GDM1 (cell line): ENCODE data around the gene WDR1.

ENCODE experiments used
- DNase-seq: peaks from one replicate; lab custom pipeline; 2025; lab: John Stamatoyannopoulos, UW

Gene WDR1

DNA sequence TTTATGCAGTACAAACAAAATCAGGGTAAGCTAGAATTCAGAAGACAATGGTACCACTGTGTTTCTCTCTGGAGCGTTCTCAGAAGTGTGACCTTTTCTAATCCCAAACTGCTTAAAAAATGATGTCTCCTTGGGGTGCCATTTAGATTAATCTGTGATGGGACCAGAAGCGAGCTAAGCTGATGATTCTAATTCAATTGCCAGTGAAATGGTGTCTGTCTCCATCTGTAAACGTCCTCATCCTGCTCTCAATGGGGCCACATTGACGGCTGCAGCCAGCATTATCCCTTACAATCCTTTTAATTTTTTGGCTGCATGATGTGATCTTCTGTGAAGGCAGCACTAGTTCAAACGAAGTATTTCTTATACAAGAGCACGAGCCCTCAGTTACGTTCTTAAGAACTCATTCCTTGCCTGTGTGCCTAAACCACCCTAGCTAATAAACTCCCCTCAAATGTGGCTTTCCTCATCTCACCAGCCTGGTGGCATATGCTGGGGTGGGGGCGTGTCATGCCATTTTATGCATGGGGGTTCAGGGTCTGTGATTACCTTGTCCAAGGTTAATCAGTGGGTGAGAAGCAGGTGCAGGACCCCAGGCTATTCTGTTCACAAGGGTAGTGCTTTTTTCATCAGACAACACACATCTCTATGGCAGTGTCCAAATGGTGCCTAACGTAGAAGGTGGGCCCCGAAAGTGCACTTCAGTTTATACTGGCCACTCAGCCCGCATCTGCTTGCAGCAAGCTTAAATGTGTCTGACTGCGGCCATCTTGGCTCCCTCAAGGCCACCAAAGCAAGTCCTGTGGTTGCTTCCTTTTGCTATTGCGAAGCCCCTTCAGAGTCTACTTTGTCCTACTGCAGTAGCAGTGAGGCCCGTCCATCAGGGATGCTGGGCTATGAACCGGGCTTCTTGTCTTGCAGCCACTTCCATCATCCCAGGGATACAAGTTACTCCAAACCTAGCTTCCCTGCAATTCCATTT, 49.6 kb downstream of the WDR1 start:
- DNase-seq = no peak

DNA sequence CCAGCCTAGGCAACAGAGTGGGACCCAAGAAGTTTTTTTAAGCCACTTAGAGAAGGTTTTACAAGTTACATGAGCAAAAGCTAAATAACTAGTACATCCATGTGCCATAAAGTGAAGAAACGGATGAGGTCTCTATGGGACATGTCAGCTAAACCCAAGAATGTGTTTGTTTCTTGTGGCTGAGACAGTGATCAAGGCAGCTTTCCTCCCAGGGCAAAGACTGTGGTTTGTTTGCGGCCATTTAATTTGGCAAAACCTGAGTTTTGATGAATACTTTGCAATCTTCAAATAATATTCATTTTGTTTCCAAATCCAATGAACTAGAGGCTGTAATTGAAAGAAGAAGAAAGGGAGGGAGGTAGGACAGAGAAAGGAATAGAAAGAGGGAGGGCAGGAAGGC, 50.4 kb downstream of the WDR1 start:
- no peak for DNase-seq

DNA sequence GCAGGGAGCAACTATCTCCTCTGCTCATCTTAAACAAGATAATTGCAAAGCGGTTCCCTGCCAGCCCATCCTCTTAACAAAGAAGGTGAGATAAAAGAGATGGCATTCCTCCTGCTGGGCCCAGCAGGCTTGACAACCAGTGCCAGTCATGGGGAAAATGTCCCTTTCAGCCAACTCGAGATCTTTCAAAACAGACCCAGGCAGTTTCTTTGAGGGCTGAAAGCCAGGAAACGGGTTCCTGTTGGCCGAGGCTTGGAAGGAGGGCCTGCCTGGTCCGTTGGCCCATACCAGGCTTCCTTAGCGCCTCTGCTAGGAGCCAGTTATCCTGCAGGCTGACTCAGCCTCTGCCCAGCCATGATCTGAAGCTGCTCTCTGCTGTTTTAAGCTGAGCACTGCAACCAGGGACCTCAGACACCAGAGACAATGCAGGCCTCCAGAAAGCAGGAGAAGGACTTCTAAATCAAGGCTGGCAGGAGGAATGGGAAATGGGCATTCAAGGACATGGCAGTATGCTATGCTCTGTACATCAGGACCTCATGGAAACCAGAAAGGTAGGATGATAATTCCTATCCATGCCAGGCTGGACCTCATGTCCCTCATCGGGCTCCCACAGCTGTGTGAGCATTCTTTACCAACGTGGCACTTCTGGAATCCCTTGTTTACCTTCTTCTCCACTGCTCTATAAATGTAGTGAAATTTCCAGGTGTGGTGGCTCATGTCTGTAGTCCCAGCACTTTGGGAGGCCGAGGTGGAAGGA, 52.9 kb downstream of the WDR1 start:
- no peak for DNase-seq

DNA sequence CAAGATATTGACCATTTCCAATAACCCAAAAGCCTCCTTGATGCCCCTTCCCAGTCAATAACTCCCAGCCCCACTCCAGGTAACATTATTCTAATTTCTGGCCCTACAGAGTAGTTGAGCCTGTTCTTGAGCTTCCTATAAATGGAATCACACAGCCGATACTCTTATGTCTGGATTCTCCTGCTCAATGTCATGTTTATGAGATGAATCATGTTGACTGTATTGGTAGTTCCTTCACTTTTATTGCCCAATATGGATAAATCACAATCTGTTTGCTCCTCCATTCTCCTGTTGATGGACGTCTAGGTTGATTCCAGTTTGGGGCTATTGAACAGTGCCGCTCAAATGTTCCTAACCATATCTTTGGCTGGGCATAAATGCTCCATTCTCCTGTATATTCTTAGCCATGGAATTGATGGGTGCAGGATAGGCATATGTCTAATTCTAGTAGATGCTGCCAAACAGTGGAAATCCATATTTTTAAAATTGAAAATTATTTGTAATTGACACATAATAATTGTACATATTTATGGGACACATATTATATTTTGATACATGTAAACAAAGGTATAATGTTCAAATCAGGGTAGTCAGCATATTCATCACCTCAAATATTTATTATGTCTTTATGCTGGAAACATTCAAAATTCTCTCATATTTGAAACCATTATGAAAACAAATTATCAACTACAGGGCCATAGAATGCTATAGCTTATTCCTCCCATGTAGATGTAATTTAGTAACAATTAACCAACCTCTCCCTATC, 54.8 kb downstream of the WDR1 start:
- no peak for DNase-seq

DNA sequence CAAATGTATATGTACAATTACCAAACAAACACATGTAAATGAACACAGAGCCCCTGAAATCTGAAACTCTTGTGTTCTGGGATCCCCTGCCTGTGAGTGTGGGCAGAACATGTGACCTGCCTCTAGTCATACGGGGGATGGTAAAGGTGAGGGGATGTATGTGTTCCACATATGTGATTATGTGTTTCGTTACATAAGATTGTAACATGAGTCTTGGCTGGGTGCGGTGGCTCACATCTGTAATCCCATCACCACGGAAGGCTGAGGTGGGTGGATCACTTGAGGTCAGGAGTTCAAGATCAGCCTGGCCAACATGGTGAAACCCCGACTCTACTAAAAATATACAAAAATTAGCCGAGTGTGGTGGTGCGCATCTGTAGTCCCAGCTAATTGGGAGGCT, 58.2 kb downstream of the WDR1 start:
- DNase-seq = no peak

DNA sequence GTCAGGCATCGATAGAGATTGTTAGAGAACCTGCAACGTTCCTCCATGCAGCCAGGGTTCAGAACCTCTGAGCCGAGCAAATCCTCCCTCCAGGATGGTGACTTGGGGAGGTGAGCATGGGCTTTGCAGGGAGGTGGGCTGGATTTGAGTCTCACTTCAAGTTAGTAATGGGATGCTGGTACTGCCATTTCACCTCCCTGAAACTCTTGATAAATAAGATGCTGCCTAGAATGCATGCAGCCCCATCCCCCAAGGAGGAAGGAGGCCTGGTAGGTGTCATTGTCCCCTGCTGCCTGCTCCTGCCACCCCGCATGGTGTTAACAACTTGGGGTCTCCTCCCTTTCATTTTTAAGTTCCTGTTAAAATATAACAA, 59.6 kb downstream of the WDR1 start:
- DNase-seq = no peak

DNA sequence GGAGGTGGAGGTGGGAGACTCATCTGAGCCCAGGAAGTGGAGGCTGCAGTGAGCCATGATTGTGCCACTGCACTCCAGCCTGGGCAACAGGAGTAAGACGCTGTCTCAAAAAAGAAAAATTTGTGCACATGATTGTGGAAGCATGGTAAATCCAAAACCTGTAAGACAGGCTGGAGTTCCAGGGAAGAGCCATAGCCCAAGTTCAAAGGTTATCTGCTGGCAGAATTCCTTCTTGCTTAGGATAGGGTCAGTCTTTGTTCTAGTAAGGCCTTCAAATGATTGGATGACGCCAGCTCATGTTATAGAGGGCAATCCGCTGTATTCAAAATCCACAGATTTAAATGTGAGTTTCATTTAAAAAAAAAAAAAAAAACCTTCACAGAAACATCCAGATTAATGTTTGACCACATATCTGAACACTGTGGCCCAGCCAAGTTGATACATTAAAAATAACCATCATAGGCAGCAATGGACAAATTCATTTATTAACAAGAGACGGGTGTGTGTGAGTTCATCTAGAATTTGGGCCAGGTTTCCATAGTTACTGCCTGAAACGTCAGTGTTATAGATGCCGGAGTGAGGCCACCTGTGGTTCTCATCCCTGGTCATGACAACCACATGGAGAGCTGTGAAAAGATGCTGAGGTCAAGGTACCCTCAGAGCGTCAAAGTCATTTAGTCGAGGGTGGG, 60.1 kb downstream of the WDR1 start:
- DNase-seq = no peak

DNA sequence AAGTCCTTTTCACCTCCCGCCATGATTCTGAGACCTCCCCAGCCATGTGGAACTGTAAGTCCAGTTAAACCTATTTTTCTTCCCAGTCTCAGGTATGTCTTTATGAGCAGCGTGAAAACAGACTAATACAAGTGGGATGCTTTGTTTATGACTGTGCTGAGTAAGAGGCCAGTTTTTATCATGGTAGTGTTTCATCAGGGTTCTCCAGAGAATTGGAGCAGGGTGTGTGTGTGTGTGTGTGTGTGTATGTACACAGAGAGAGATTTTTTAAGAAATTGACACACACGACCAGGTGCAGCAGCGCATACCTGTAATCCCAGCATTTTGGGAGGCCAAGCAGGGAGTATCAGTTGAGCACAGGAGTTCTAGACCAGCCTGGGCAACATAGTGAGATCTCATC, 60.7 kb downstream of the WDR1 start:
- no peak for DNase-seq

DNA sequence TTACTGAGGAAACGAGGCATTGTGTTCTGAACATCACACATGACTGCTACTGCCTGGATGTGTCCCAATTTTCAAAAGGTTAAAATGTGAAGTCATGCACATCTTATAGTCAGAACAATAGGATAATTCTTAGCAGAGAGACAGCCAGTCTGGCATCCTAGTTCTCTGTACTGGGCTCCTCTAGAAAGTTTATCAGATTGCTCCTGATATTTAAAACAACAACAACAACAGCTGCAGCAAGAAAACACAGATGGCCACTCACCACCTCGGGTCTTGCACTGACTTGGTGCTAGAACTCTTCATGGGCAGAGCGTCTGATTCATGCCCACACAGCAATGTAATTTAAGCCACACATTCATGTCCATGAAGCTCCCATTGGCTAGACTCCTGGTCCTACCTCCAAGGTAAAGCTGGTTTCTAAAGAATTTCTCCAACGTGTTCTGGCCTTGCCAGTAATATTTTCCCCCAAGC, 62.0 kb downstream of the WDR1 start:
- no peak for DNase-seq

DNA sequence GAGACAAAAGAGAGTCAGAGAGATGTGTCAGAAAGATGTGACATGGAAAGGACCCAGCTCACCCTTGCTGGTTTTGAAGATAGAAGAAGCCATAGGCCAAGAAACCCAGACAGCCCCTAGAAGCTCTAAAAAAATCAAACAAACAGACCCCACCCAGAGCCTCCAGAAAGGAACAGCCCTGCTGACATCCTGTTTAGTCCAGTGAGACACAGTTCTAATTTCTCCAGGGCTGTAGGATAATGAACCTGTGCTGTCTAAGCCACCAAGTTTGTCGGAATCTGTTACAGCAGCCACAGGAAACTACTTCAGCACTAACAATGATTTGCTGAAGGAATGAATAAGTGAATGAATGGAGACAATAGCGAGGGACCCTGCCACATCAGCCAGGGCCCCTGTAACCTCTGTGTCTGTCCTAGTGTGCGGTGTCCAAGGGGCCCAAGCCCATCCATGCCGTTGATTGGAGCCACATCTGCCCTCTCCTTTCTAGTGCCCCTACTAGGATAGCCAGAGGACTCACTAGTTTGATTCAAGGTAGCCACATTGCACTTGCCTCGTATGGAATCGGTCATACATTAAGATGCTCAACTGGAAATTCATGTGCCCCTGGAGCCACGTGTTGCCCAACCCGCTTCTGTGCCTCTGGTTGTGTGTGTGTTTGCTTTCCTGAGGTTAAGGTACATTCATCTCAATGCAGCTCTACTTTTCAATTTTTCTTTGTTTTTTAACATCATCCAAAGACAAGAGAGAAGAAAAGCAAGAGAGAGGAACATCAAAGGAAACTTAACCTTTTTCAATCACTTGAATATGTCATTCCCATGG, 62.8 kb downstream of the WDR1 start:
- DNase-seq = no peak

DNA sequence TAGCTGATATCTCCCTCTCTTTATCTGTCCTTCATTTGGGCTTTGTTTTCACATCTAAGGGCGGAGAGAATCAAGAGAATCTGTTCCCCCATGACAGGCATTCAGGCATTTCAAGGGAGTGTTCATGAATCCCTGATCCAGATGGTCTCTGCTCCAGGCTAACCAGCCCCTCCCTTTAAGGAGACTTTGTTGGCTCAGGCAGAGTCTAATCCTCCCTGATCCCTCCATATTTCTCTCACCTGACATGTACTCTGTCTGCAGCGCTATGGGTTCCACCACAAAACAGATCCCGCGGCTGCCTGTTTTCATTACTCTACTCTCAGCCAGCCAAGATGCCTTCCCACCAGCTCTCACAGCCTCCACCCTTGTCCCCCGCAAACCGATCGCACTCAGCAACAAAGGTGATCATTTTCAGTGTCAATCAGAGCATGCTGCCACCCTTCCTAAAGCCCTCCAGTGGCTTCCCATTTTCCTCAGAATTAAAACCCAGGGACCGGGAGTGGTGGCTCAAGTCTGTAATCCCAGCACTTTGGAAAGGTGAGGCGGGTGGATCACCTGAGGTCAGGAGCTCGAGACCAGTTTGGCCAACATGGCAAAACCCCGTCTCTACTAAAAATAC, 65.0 kb downstream of the WDR1 start:
- no peak for DNase-seq

DNA sequence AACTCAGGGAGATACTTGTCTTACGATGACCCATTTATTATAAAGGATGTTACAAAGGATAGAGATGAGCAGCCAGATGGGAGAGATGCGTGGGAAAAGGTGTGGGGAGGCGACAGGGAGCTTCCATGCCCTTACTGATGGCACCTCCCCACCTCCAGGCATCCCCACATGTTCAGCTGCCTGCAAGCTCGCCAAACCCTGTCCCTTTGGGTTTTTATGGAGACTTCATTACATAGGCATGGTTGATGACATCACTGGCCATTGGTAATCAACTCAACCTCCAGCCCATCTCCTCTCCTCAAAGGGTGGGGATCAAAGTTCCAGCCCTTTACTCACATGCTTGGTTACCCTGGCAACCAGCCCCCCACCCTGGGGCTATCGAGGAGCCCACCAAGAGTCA, 65.9 kb downstream of the WDR1 start:
- DNase-seq = no peak

DNA sequence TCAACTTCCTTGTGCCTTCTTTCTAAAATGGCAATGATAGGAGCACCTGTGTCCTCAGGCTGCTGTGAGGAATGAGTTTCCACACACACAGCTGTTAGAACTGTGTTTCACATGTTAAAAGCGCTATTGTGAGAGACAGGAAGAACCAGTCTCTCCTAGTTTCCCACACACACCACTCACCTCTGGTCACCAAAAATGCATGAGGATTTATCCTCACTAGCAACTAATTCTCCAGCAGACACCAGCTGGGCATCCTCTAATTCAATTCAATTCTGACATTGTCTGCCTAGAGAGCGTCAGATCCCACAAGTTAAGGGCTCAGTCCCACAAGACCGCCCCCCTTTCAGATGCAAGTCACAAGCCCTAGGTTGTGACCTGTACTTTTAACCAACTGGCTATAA, 66.3 kb downstream of the WDR1 start:
- no peak for DNase-seq

DNA sequence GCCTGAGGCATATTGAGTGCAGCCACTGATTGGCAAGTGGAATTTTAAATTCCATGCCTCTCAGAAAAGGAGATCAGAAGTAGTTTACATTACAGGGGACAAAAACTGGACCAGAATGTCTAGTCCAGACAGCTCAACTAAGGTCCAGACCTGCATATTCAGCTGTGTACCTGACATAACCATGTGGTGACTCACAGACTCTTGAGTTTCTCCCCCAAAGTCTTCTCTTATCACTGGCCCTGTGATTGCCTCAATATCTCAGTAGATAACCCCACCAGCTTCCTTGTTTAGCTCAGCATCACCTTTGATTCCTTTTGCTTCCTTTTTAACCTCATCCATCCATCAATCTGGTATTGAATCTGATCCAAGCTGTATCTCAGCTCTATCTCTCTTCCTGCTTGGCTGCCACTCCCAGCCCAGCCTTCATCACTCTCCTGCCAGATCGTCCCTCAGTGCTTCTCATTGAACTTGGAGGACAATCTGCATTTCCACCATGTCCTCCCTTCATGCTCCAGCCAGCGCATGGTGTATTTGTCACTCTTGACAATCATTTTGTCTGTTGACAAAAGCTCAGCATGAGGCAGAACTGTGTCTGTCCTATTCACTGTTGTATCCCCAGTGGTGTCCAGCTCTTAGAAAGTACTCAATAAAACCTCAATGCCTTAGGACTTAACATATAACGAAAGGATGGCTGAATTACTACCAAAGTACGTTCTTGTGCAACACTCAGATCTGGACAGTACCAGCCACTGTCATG, 67.5 kb downstream of the WDR1 start:
- no peak for DNase-seq

DNA sequence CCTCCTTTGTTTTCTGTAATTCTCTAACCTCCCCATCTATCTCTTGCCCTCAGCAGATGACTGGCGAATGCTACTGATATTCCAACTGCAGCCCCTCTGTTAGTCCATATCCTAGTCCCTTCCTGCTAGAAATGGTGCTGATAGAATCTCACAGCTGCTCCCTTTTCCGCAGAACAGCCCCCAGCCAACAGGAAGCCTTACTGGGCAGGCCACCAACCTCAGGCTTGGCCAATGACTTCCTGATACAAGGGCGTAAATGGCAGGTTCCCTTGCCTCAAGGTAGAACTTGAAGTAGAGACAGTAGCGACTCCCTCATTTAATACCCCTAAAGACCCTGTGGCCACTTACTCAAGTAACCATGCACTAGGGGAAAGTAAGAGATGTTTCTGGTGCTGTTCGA, 68.6 kb downstream of the WDR1 start:
- DNase-seq = no peak

DNA sequence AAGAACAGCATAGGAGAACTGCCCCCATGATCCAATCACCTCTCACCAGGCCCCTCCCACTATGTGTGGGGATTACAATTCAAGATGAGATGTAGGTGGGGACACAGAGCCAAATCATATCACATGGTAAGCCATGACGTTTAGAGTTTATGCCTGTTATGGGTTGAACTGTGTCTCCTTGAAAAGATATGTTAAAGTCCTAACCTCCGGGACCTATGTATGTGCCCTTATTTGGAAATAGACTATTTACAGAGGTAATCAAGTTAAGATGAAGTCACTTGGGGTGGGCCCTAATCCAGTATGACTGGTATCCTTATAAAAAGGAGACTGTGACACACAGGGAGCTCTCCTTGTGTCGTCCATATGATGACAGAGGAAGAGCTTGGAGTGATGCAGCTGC, 70.1 kb downstream of the WDR1 start:
- no peak for DNase-seq

DNA sequence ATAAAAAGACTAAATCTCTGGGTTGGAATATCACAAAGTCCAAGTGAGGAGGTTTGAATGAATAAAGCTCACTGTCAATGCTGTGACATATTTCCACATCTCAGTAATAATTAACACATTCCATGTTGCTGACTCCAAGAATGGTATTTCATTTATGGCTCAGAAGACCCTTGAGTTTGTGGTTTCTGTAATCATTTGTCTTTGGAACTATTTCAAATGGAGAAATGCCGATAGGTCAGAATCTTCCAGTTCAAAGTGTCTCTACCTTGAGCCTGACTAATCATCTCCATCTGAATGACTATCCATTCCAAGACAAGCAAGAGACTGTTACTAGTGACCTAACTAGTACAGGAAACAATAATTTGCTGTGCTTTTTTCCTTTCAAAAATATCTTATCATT, 71.1 kb downstream of the WDR1 start:
- DNase-seq = no peak

DNA sequence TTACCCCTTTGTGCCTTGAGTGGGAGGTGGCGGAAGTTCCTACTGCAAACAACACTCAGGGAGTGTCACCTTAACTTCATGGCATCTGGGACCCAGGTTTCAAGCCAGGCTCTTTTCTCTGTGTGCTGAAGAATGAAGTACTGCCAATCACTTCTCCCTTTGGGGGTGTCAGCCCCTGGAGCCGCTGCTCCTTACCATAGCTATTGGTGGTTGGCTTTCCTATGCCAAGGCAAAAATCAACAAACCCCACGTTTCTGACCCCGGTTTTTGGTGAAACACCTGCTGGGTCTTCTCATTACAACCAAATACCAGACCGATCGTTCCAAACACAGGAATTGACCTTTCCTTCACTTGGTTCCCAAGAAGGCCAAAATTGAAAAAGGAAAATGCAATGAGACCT, 75.6 kb downstream of the WDR1 start:
- no peak for DNase-seq

DNA sequence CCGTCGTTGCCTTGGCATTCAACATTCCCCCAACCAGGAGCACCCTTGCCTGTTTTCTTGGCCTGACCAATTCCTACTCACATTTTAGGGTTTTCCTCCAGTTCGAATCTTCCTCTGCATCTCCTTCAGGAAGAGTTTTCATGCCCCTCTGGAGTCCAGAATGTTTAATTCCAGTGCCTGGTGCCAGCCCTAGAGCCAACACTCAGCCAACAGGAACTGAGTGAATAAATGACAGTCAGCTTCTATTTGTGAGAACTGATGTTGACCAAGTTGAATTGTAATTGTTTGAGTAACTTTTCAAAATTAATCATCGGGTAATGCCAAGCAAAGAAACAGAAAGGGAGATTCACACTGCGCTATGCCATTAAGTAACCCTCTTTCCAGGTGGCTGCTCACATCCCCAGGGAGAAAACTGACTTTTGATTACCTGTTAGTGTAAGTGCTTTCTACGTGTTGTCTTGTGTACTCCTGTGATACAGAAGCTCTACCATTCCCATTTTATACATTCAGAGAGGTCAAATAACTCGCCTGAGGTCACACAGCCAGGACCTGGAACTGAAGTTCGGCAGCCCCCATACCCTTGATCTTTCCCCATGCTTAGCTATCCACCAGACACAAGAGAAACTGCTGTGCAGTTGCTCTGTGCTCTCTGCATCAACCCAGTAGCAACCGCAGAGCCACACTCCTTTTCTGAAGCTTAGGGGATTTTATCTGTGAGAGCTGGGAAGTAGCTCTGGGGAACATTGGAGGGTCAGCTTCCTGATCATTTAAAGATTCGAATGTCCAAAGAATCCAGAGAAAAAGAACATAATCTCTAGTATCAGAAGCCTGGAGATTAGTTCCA, 76.3 kb downstream of the WDR1 start:
- no peak for DNase-seq
